Tibial artery (tissue), 4 donors: ENCODE results near the gene CELF4.

Source experiments
- DNase-seq, 2 donors: peaks; one replicate each; pipeline ENCODE4 v3.0.0-alpha.2; 2019
- H3K27ac ChIP-seq, 2 donors: fragments of 200-600 bp; sonication (generic) in 1 of 2; 1 replicate in 1 of 2; 2 replicates in 1 of 2; pipeline ENCODE4 v1.5.1; 2018 to 2019; ENCODE audit warnings: mild to moderate bottlenecking in 1 of 2
- H3K27me3 ChIP-seq, 2 donors: fragments of 200-600 bp; sonication (generic) in 1 of 2; one replicate each; pipeline versions ENCODE4 v1.5.1 to v1.6.0; 2016 to 2019
- H3K36me3 ChIP-seq, 3 donors: fragments of 200-600 bp; sonication (generic) in 2 of 3; one replicate each; pipeline ENCODE4 v1.5.1; 2016 to 2019; ENCODE audit warnings: mild to moderate bottlenecking in 2 of 3
- H3K4me1 ChIP-seq, 4 donors: fragments of 200-600 bp; sonication (generic) in 2 of 4; 1 replicate in 3 of 4; 2 replicates in 1 of 4; pipeline ENCODE4 v1.5.1; 2016 to 2019
- H3K4me3 ChIP-seq, 2 donors: fragments of 200-600 bp; sonication (generic) in 1 of 2; 1 replicate in 1 of 2; 2 replicates in 1 of 2; pipeline ENCODE4 v1.5.1; 2018 to 2019; ENCODE audit warnings: mild to moderate bottlenecking in 2 of 2
- H3K9me3 ChIP-seq, 3 donors: fragments of 200-600 bp; sonication (generic) in 1 of 3; one replicate each; pipeline ENCODE4 v1.5.1; 2016 to 2019
- CTCF ChIP-seq, 2 experiments: fragments of 200-600 bp in 1 of 2; fragments of 450-650 bp in 1 of 2; IDR thresholded peaks; one replicate each; pipeline ENCODE4 v1.5.1; 2017 to 2019; ENCODE audit warnings: antibody characterized with exemption in 2 of 2, mild to moderate bottlenecking in 1 of 2, moderate library complexity in 1 of 2
- intact Hi-C: fragments of 100-400 bp; cut with DNase I; formaldehyde crosslinking; loops from one replicate; pipeline ENCODE4 v1.15.0; 2023; ENCODE audit warnings: low total_unique reads

Gene CELF4

GRCh38 chr18:37502036-37502435 is 63.6 kb downstream of the CELF4 start:
- H3K4me1 ChIP-seq = no peaks in the 10 kb centered on the region
- H3K4me3 ChIP-seq = no peak overlapping the region
- intact Hi-C loops = no loop called here
- TF ChIP-seq CTCF (IDR thresholded peaks at IDR 0.05) = no peak
- H3K36me3 ChIP-seq = no peaks in the 10 kb centered on the region
- peaks cover 0 to 34% of the 10 kb centered on the region in 2 donors for H3K27me3 ChIP-seq
- DNase-seq = no peak
- H3K9me3 ChIP-seq = no peaks in the 10 kb centered on the region
- no peak overlapping the region for H3K27ac ChIP-seq

- no peak for DNase-seq
- no peak overlapping the region for H3K4me3 ChIP-seq
- peaks cover 0 to 38% of the 10 kb centered on the region in 2 donors for H3K27me3 ChIP-seq
- no peak overlapping the region for H3K27ac ChIP-seq
- H3K9me3 ChIP-seq = no peaks in the 10 kb centered on the region
- no peaks in the 10 kb centered on the region for H3K36me3 ChIP-seq
- TF ChIP-seq CTCF (IDR thresholded peaks at IDR 0.05) = no peak
- H3K4me1 ChIP-seq = no peaks in the 10 kb centered on the region
- intact Hi-C loops = no loop called here
These were observed 64.5 kb downstream of the CELF4 start for GRCh38 chr18:37501136-37501535.

- Histone ChIP-seq H3K4me1 (no peaks in the 10 kb centered on the region), H3K36me3 (no peaks in the 10 kb centered on the region), H3K9me3 (no peaks in the 10 kb centered on the region), H3K27me3 (peaks cover 0 to 43% of the 10 kb centered on the region in 2 donors), H3K4me3 (no peak overlapping the region), H3K27ac (no peak overlapping the region)
- TF ChIP-seq CTCF (IDR thresholded peaks at IDR 0.05) = no peak
- intact Hi-C loops = no loop called here
- DNase-seq = no peak
These were observed 65.7 kb downstream of the CELF4 start for GRCh38 chr18:37499913-37500312.

GRCh38 chr18:37499044-37499443 is 66.6 kb downstream of the CELF4 start:
- intact Hi-C loops = no loop called here
- Histone ChIP-seq H3K36me3 (no peaks in the 10 kb centered on the region), H3K27me3 (peaks cover 0 to 43% of the 10 kb centered on the region in 2 donors), H3K9me3 (no peaks in the 10 kb centered on the region), H3K4me1 (no peaks in the 10 kb centered on the region), H3K4me3 (no peak overlapping the region), H3K27ac (no peak overlapping the region)
- TF ChIP-seq CTCF (IDR thresholded peaks at IDR 0.05) = no peak
- DNase-seq = no peak

GRCh38 chr18:37497853-37498518 is 67.6 kb downstream of the CELF4 start:
- no peaks in the 10 kb centered on the region for H3K9me3 ChIP-seq
- TF ChIP-seq CTCF (IDR thresholded peaks at IDR 0.05) = no peak
- intact Hi-C loops = no loop called here
- H3K36me3 ChIP-seq = no peaks in the 10 kb centered on the region
- no peak overlapping the region for H3K27ac ChIP-seq
- DNase-seq = no peak
- H3K4me1 ChIP-seq = no peaks in the 10 kb centered on the region
- H3K27me3 ChIP-seq = peaks cover 0 to 37% of the 10 kb centered on the region in 2 donors
- H3K4me3 ChIP-seq = no peak overlapping the region

- intact Hi-C loops = no loop called here
- Histone ChIP-seq H3K9me3 (no peaks in the 10 kb centered on the region), H3K4me1 (no peaks in the 10 kb centered on the region), H3K27ac (no peak overlapping the region), H3K27me3 (peaks cover 0 to 41% of the 10 kb centered on the region in 2 donors), H3K36me3 (no peaks in the 10 kb centered on the region), H3K4me3 (no peak overlapping the region)
- no peak for TF ChIP-seq CTCF (IDR thresholded peaks at IDR 0.05)
- DNase-seq = no peak
These were observed 69.0 kb downstream of the CELF4 start for GRCh38 chr18:37496568-37496967.
